PC-9 (cell line): Measurements from ENCODE around the gene CACNA1A. TPM values are rescaled to one million over a fixed set of nuclear protein-coding genes. Genes with fewer than 3 reads are reported as not detected.
"Not testable (repeated sequence)": the region's sequence is repeated elsewhere in the genome, so short reads cannot be mapped to it uniquely, and the experiment has no call there.

Experiments used
- BruUV-seq: library from RNA; stranded (reverse); fragments of 400-500 nt; replicated peaks from 2 replicates; lab custom pipeline; 2021; lab: Mats Ljungman, UMichigan
- CTCF ChIA-PET: fragments of 300-600 bp; sonication (Branson Sonifier 250); formaldehyde crosslinking; loops from one replicate; lab custom pipeline; 2022; ENCODE audit warnings: antibody characterized with exemption; lab: Charles Lee
- POLR2A ChIA-PET: fragments of 300-600 bp; sonication (Branson Sonifier 250); formaldehyde crosslinking; loops from one replicate; lab custom pipeline; 2022; ENCODE audit warnings: antibody characterized with exemption; ENCODE audit not compliant: unreplicated experiment; lab: Charles Lee
- DNase-seq, 2 experiments: peaks; one replicate each; pipeline versions ENCODE4 v3.0.0 to v3.0.0-alpha.2; 2015 to 2022; ENCODE audit warnings: mixed read lengths in 1 of 2
- H2AFZ ChIP-seq: fragments of 200-600 bp; sonication (generic); 2 replicates; pipeline ENCODE4 v1.8.1; 2017; ENCODE audit warnings: antibody characterized with exemption
- H3F3A ChIP-seq: fragments of 200-600 bp; sonication (generic); 2 replicates; pipeline ENCODE4 v1.8.1; 2017; ENCODE audit warnings: antibody characterized with exemption, mild to moderate bottlenecking, low read depth; ENCODE audit not compliant: insufficient read depth
- H3K27ac ChIP-seq: fragments of 200-600 bp; sonication (generic); 2 replicates; pipeline ENCODE4 v1.6.1; 2016; ENCODE audit warnings: mixed run types
- H3K27me3 ChIP-seq: fragments of 200-600 bp; sonication (generic); 2 replicates; pipeline ENCODE4 v1.6.1; 2016; ENCODE audit warnings: low read depth, mixed run types; ENCODE audit not compliant: insufficient read depth
- H3K36me3 ChIP-seq: fragments of 200-600 bp; sonication (generic); 2 replicates; pipeline ENCODE4 v1.6.1; 2016; ENCODE audit warnings: low read depth, mixed run types
- H3K4me1 ChIP-seq: fragments of 200-600 bp; sonication (generic); replicated peaks from 2 replicates; pipeline ENCODE4 v1.6.1; 2016; ENCODE audit warnings: mixed run types; ENCODE audit not compliant: insufficient read depth
- H3K4me2 ChIP-seq: fragments of 200-600 bp; sonication (generic); 2 replicates; pipeline ENCODE4 v1.6.1; 2017; ENCODE audit warnings: mixed run types
- H3K4me3 ChIP-seq: fragments of 200-600 bp; sonication (generic); 2 replicates; pipeline ENCODE4 v1.6.1; 2016; ENCODE audit warnings: mixed run types
- H3K79me2 ChIP-seq: fragments of 200-600 bp; sonication (generic); 2 replicates; pipeline ENCODE4 v1.6.1; 2017; ENCODE audit warnings: low read depth, mixed run types
- H3K9me2 ChIP-seq: fragments of 200-600 bp; sonication (generic); 2 replicates; pipeline ENCODE4 v1.8.1; 2017; ENCODE audit warnings: mild to moderate bottlenecking; ENCODE audit not compliant: insufficient read depth
- H3K9me3 ChIP-seq: fragments of 200-600 bp; sonication (generic); 2 replicates; pipeline ENCODE4 v1.8.1; 2016; ENCODE audit warnings: low read depth; ENCODE audit not compliant: insufficient read depth
- H4K20me1 ChIP-seq: fragments of 200-600 bp; sonication (generic); 2 replicates; pipeline ENCODE4 v1.8.1; 2017; ENCODE audit not compliant: insufficient read depth
- EZH2 ChIP-seq: fragments of 200-600 bp; sonication (generic); IDR thresholded peaks from 2 replicates; pipeline ENCODE4 v1.8.0; 2017; ENCODE audit warnings: antibody characterized with exemption, low read depth
- intact Hi-C: fragments of 100-400 bp; cut with micrococcal nuclease; formaldehyde crosslinking; loops from one replicate; pipeline ENCODE4 v1.10.0; 2022; ENCODE audit not compliant: unreplicated experiment
- total RNA-seq: library from RNA; stranded (reverse); gene quantifications from 2 replicates; pipeline ENCODE4 v1.2.3, GENCODE V29; 2021
- TF ChIP-seq, protein P1 (sequence below): fragments of 200-600 bp; sonication (generic); conservative IDR thresholded peaks from 2 replicates; pipeline ENCODE4 v1.6.1; 2017; ENCODE audit warnings: mixed run types, antibody characterized with exemption, mild to moderate bottlenecking, moderate library complexity

CACNA1A gene
- total RNA-seq, 1 experiment from 2014 or later = 0.35 TPM

DNA sequence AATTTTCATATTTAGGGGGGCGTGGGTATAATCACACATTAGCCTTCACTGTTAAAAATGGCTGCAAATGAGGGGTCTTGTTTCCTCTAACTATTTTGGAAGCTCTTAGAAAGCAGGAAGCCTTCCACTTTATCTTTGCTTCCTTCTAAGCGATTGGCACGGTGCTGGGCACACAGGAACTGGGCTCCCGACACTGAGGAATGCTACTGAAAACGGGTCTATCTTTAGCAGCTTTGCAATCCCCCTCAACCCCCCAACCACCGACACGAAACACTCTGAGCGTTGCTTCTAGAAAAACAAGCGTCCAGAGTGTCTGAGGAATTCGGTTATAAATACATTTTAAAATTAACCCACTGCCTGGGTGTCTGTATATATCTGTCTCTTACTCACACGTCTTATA, 143.6 kb downstream of the CACNA1A start:
- no TSS peak for BruUV-seq
- Histone ChIP-seq H4K20me1 (no peaks in the 10 kb centered on the region), H3K4me1 (no peaks in the 10 kb centered on the region), H3K27me3 (peaks cover 52% of the 10 kb centered on the region), H3F3A (no peaks in the 10 kb centered on the region), H3K79me2 (no peaks in the 10 kb centered on the region), H3K9me3 (no peaks in the 10 kb centered on the region), H3K36me3 (no peaks in the 10 kb centered on the region), H3K4me2 (no peak overlapping the region), H3K9me2 (no peaks in the 10 kb centered on the region), H2AFZ (no peak overlapping the region), H3K27ac (no peak overlapping the region), H3K4me3 (no peak overlapping the region)
- ChIA-PET POLR2A (no interaction called here), CTCF (no interaction called here)
- DNase-seq = peak in 1 of 2 experiments; percentile 18
- intact Hi-C loops = no loop called here
- TF ChIP-seq, protein P1, sequence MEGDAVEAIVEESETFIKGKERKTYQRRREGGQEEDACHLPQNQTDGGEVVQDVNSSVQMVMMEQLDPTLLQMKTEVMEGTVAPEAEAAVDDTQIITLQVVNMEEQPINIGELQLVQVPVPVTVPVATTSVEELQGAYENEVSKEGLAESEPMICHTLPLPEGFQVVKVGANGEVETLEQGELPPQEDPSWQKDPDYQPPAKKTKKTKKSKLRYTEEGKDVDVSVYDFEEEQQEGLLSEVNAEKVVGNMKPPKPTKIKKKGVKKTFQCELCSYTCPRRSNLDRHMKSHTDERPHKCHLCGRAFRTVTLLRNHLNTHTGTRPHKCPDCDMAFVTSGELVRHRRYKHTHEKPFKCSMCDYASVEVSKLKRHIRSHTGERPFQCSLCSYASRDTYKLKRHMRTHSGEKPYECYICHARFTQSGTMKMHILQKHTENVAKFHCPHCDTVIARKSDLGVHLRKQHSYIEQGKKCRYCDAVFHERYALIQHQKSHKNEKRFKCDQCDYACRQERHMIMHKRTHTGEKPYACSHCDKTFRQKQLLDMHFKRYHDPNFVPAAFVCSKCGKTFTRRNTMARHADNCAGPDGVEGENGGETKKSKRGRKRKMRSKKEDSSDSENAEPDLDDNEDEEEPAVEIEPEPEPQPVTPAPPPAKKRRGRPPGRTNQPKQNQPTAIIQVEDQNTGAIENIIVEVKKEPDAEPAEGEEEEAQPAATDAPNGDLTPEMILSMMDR = no peak
- TF ChIP-seq EZH2 = no peak

- BruUV-seq, H3K4me2 ChIP-seq, H4K20me1 ChIP-seq, H3K9me2 ChIP-seq, CTCF ChIA-PET, H3F3A ChIP-seq, H3K9me3 ChIP-seq, H2AFZ ChIP-seq, POLR2A ChIA-PET, H3K27ac ChIP-seq, intact Hi-C loops, H3K4me1 ChIP-seq, H3K4me3 ChIP-seq, H3K79me2 ChIP-seq, H3K36me3 ChIP-seq: not testable (repeated sequence)
- peaks cover 52% of the 10 kb centered on the region for H3K27me3 ChIP-seq
- peak in 1 of 2 experiments; percentile 8 for DNase-seq
These were observed 144.6 kb downstream of the CACNA1A start for GRCh38 chr19:13361726-13362125.

GRCh38 chr19:13356686-13357280, 149.5 kb downstream of the CACNA1A start:
- H3K27ac ChIP-seq = no peak overlapping the region
- no peak for DNase-seq
- TF ChIP-seq EZH2 = no peak
- TF ChIP-seq, protein P1 = no peak
- BruUV-seq = no TSS peak
- H3K27me3 ChIP-seq = peaks cover 80% of the 10 kb centered on the region
- H3K36me3 ChIP-seq = no peaks in the 10 kb centered on the region
- no peaks in the 10 kb centered on the region for H3K79me2 ChIP-seq
- no peaks in the 10 kb centered on the region for H3K9me2 ChIP-seq
- no peak overlapping the region for H3K4me2 ChIP-seq
- H3K4me3 ChIP-seq = no peak overlapping the region
- POLR2A ChIA-PET = no interaction called here
- H3K9me3 ChIP-seq = no peaks in the 10 kb centered on the region
- no peak overlapping the region for H2AFZ ChIP-seq
- intact Hi-C loops = no loop called here
- no peaks in the 10 kb centered on the region for H3K4me1 ChIP-seq
- no peaks in the 10 kb centered on the region for H3F3A ChIP-seq
- H4K20me1 ChIP-seq = no peaks in the 10 kb centered on the region
- CTCF ChIA-PET = no interaction called here

GRCh38 chr19:13356185-13356584, 150.1 kb downstream of the CACNA1A start:
- H2AFZ ChIP-seq = no peak overlapping the region
- intact Hi-C loops = no loop called here
- no peaks in the 10 kb centered on the region for H3K9me2 ChIP-seq
- DNase-seq = no peak
- CTCF ChIA-PET = no interaction called here
- H4K20me1 ChIP-seq = no peaks in the 10 kb centered on the region
- no peaks in the 10 kb centered on the region for H3K36me3 ChIP-seq
- H3K79me2 ChIP-seq = no peaks in the 10 kb centered on the region
- peaks cover 86% of the 10 kb centered on the region for H3K27me3 ChIP-seq
- no peak overlapping the region for H3K27ac ChIP-seq
- no TSS peak for BruUV-seq
- H3K4me3 ChIP-seq = no peak overlapping the region
- H3F3A ChIP-seq = no peaks in the 10 kb centered on the region
- TF ChIP-seq EZH2 = no peak
- TF ChIP-seq, protein P1 = no peak
- no peaks in the 10 kb centered on the region for H3K4me1 ChIP-seq
- no peaks in the 10 kb centered on the region for H3K9me3 ChIP-seq
- POLR2A ChIA-PET = no interaction called here
- H3K4me2 ChIP-seq = no peak overlapping the region
